Ovary (tissue), 9 donors: ENCODE measurements around the gene PDCD2. TPM values are rescaled to one million over a fixed set of nuclear protein-coding genes. Genes with fewer than 3 reads are reported as not detected.
"Not testable (repeated sequence)": the region's sequence is repeated elsewhere in the genome, so short reads cannot be mapped to it uniquely, and the experiment has no call there.

Source experiments
- DNase-seq, 5 donors: peaks; one replicate each; pipeline ENCODE4 v3.0.0-alpha.2; 2019 to 2020
- H3K27ac ChIP-seq, 2 donors: fragments of 200-600 bp; one replicate each; pipeline versions ENCODE4 v1.5.1 to v1.8.0; 2019 to 2022
- H3K27me3 ChIP-seq: fragments of 200-600 bp; one replicate; pipeline ENCODE4 v1.8.0; 2022
- H3K36me3 ChIP-seq: fragments of 200-600 bp; sonication (generic); one replicate; pipeline ENCODE4 v1.5.1; 2019
- H3K4me1 ChIP-seq: one replicate; pipeline ENCODE4 v1.8.1; 2013; ENCODE audit warnings: mild to moderate bottlenecking, moderate library complexity; ENCODE audit not compliant: insufficient read depth
- H3K4me3 ChIP-seq: fragments of 200-600 bp; sonication (generic); one replicate; pipeline ENCODE4 v1.5.1; 2017
- H3K9me3 ChIP-seq, 2 donors: fragments of 200-600 bp in 1 of 2; sonication (generic) in 1 of 2; one replicate each; pipeline versions ENCODE4 v1.5.1 to v1.8.1; 2013 to 2019; ENCODE audit warnings: mild to moderate bottlenecking in 1 of 2, moderate library complexity in 1 of 2
- EP300 ChIP-seq: sonication (generic); formaldehyde crosslinking; IDR thresholded peaks from one replicate; pipeline ENCODE4 v1.6.1; 2017; ENCODE audit warnings: antibody characterized with exemption
- POLR2A ChIP-seq: fragments of 450-650 bp; IDR thresholded peaks from one replicate; pipeline ENCODE4 v1.6.1; 2017; ENCODE audit warnings: antibody characterized with exemption, mild to moderate bottlenecking, moderate library complexity
- WGBS, 3 donors: extraction: QIAGEN DNeasy Blood & Tissue Kit in 1 of 3; methylation state at CpG; one replicate each; pipeline versions ENCODE4 v1.1.5 to v1.1.7; 2013 to 2017; 5-methylcytosine and 5-hydroxymethylcytosine counted together
- intact Hi-C, 4 donors: fragments of 100-400 bp; cut with DNase I; formaldehyde crosslinking; loops; one replicate each; pipeline versions ENCODE4 v1.11.0 to v1.15.1; 2022 to 2023
- polyA plus RNA-seq, 2 donors: library from polyadenylated mRNA; stranded (reverse); fragments of 200-250 nt in 1 of 2; fragments of 350-450 nt in 1 of 2; fragmentation: Illumina TruSeq in 1 of 2; extraction: RNeasy Lipid Tissue Mini Kit (QIAGEN cat#74804) in 1 of 2; gene quantifications; one replicate each; pipeline ENCODE4 v1.2.3, GENCODE V29; 2013 to 2014
- total RNA-seq, 7 donors: library from RNA; depleted of rRNA in 2 of 7; stranded (reverse); fragments of >200 nt in 2 of 7; fragmentation: NEBNext Ultra II Directional in 3 of 7; extraction: Animal tissue kit (Norgen Biotek cat#: 25700) in 3 of 7; gene quantifications; one replicate each; pipeline versions ENCODE4 v1.1.0 to v1.2.4, GENCODE V29; 2016 to 2023
- TF ChIP-seq, protein P1 (sequence below), 3 donors: fragments of 450-650 bp in 2 of 3; fragments of 200-600 bp in 1 of 3; IDR thresholded peaks; one replicate each; pipeline versions ENCODE4 v1.5.1 to v1.8.0; 2016 to 2022; ENCODE audit warnings: antibody characterized with exemption in 3 of 3, mild to moderate bottlenecking in 1 of 3
- donor health status: DM: no; HTN: no; CAD: no; lungs with moderate emphysema.
- donor health status: DM: no; HTN: no; CAD: no.
- donor health status: Bipolar disorder and iron deficiency.
- donor health status: DM: yes; HTN: yes; CAD: no.
- donor health status: DM: no; HTN: no; CAD: no.
- donor health status: DM: yes; HTN: yes; CAD: no.

The PDCD2 gene
- total and polyA plus RNA-seq, 9 donors = 37.4 to 75.0 (median 51.2) TPM

DNA sequence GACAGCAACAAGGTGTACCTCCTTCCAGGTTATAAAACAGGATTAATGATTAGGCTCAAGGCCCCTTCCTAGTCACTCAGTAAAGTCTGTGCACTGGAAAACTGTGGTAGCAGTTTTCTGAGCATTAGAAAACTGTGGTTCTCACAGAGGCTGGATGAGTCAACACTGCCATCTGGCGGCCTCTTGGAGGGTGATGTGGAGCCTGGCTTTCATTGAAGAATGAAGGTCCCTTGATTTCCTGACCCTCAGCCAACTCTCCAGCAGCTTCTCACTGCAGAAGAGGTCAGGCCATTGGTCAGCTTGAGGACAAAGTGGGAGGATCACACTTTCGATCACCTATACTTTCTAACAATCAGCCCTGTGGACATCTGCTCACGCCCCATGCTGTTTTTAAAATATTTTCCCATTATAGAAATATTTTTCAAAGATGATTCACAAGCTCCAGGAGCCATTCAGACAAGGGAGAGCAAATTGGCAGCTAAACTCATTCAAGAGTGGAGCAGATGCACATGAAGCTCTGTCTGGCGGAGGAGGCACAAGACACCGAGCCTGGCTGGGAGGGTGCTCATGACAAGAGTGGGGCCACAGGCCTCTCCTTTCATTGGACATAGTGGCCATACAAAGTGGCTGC lies 54.5 kb downstream of the PDCD2 start:
- Histone ChIP-seq H3K27ac (no peak overlapping the region), H3K4me1 (no peaks in the 10 kb centered on the region), H3K27me3 (no peaks in the 10 kb centered on the region), H3K9me3 (no peaks in the 10 kb centered on the region), H3K4me3 (no peak overlapping the region), H3K36me3 (no peaks in the 10 kb centered on the region)
- WGBS, 3 donors = 15 to 31% (median 26%) methylated on average over 5 of the region's 5 CpGs
- intact Hi-C loops = loop anchor here in 2 of 4 donors (5.0 to 10.0 kb wide), 3 partner anchors 695 to 738 kb away; no protein-coding TSS in a partner anchor
- peak; percentile 69 to 86 (median 80) for DNase-seq
- TF ChIP-seq EP300 (no peak), POLR2A (no peak)
- TF ChIP-seq, protein P1, sequence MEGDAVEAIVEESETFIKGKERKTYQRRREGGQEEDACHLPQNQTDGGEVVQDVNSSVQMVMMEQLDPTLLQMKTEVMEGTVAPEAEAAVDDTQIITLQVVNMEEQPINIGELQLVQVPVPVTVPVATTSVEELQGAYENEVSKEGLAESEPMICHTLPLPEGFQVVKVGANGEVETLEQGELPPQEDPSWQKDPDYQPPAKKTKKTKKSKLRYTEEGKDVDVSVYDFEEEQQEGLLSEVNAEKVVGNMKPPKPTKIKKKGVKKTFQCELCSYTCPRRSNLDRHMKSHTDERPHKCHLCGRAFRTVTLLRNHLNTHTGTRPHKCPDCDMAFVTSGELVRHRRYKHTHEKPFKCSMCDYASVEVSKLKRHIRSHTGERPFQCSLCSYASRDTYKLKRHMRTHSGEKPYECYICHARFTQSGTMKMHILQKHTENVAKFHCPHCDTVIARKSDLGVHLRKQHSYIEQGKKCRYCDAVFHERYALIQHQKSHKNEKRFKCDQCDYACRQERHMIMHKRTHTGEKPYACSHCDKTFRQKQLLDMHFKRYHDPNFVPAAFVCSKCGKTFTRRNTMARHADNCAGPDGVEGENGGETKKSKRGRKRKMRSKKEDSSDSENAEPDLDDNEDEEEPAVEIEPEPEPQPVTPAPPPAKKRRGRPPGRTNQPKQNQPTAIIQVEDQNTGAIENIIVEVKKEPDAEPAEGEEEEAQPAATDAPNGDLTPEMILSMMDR (IDR thresholded peaks at IDR 0.05) = peak; percentile 71 to 93 (median 78)

DNA sequence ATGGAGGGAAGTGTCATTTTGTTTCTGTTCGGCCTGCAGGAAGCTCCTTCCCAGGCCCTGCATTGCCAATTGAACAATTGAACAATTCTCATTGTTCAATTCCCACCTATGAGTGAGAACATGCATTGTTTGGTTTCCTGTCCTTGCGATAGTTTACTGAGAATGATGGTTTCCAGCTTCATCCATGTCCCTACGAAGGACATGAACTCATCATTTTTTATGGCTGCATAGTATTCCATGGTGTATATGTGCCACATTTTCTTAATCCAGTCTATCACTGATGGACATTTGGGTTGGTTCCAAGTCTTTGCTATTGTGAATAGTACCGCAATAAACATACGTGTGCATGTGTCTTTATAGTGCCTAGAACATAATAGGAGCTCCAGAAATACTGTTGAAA lies 56.4 kb downstream of the PDCD2 start:
- 93 to 96% (median 93%) methylated on average over 5 of the region's 5 CpGs for WGBS, 3 donors
- not testable (repeated sequence) for H3K4me3 ChIP-seq, DNase-seq, H3K27me3 ChIP-seq, H3K27ac ChIP-seq, H3K4me1 ChIP-seq, H3K9me3 ChIP-seq, H3K36me3 ChIP-seq
- intact Hi-C loops = loop anchor here in 2 of 4 donors (5.0 to 10.0 kb wide), 3 partner anchors 693 to 736 kb away; no protein-coding TSS in a partner anchor

DNA sequence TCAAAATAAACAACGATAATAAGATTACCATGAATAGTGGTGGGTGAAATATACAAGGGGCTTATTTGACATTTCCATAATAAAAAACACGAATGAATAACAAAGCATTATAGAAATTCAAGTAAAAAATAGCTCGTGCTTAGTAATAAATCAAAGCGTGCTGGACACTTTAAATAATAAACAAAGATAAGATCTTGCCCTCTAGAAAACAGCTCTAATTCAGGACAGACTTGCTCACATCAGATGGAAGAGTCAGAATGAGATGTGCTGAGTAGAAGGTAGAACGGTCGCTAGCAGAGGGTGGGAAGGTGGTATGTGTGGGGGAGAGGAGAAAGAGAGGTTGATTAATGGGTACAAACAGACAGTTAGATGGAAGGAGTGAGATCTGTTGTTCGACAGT lies 58.6 kb downstream of the PDCD2 start:
- intact Hi-C loops = loop anchor here in 2 of 4 donors (5.0 to 10.0 kb wide), 3 partner anchors 691 to 733 kb away; no protein-coding TSS in a partner anchor

More for the DNA sequence above, 58.6 kb downstream of the PDCD2 start:
- no peaks in the 10 kb centered on the region for H3K36me3 ChIP-seq
- TF ChIP-seq POLR2A (no peak), EP300 (no peak)
- TF ChIP-seq, protein P1 (IDR thresholded peaks at IDR 0.05) = no peak
- no peak for DNase-seq
- no peak overlapping the region for H3K4me3 ChIP-seq
- no peaks in the 10 kb centered on the region for H3K27me3 ChIP-seq
- H3K27ac ChIP-seq = no peak overlapping the region
- WGBS, 3 donors = 49 to 52% (median 51%) methylated on average over 7 of the region's 7 CpGs
- no peaks in the 10 kb centered on the region for H3K4me1 ChIP-seq
- H3K9me3 ChIP-seq = no peaks in the 10 kb centered on the region

Other genes with a start within 250 kb of the PDCD2 start
- 100 to 1,000 TPM; 110 to 190 (median 122) TPM for gene PSMB1, start 31.3 kb downstream of the PDCD2 start, total RNA-seq
- gene PSMB1, start 31.3 kb downstream of the PDCD2 start, polyA plus RNA-seq = 100 to 1,000 TPM; 146 to 211 TPM
- gene TBP, start 30.3 kb downstream of the PDCD2 start, total RNA-seq = 10 to 100 TPM; 12.7 to 17.0 (median 14.1) TPM
- gene TBP, start 30.3 kb downstream of the PDCD2 start, polyA plus RNA-seq = 10 to 100 TPM; 11.8 to 15.8 TPM